GM19463 (cell line): Measurements from ENCODE around the gene ZNF593OS.

Source experiments
- ATAC-seq: cut with Tn5 transposase; IDR thresholded peaks from one replicate; pipeline ENCODE4 v1.9.1; 2021; ENCODE audit warnings: mild to moderate bottlenecking, moderate library complexity; ENCODE audit not compliant: unreplicated experiment

ZNF593OS gene

DNA sequence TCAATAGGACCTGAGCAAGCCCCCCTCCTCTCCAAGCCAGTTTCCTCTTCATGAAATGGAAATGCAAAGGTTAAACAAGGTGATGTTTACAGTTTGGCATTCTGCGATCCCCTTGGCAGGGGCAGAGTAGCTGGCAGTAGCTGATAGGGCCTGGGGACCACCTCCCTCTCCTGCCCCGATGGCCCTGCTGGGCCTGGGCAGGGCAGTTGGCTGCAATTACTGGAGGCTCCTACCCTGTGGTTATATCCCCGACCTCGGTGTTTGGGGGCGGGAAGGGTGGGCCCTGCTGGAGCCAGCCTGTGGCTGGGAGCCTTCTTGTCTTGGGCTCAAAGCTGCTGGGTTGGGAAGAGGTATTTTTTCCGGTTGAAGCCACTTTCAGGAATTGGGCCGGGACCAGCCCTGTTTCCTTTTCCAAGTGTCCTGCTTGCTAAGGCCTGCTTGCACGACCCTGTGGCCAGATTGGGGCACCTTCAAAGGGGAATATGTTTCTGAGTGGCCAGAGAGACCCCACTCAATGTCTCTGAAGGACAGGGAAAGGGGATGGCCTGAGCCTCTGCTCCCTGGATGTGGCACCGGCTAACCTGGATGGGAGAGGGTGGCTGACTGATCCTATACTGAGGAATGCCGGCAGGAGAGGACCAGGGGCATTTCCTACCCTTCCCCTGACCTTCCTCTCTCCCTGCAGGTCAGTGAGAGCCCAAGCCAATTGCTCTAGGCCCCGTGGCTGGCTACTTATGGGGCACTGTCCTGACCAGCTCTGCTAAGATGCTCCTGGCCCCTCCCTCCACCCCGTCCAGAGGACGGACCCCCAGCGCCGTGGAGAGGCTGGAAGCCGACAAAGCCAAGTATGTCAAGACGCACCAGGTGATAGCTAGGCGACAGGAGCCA, 10.9 kb downstream of the ZNF593OS start:
- no peak for ATAC-seq

GRCh38 chr1:26159743-26160039, 11.9 kb downstream of the ZNF593OS start:
- ATAC-seq = no peak

DNA sequence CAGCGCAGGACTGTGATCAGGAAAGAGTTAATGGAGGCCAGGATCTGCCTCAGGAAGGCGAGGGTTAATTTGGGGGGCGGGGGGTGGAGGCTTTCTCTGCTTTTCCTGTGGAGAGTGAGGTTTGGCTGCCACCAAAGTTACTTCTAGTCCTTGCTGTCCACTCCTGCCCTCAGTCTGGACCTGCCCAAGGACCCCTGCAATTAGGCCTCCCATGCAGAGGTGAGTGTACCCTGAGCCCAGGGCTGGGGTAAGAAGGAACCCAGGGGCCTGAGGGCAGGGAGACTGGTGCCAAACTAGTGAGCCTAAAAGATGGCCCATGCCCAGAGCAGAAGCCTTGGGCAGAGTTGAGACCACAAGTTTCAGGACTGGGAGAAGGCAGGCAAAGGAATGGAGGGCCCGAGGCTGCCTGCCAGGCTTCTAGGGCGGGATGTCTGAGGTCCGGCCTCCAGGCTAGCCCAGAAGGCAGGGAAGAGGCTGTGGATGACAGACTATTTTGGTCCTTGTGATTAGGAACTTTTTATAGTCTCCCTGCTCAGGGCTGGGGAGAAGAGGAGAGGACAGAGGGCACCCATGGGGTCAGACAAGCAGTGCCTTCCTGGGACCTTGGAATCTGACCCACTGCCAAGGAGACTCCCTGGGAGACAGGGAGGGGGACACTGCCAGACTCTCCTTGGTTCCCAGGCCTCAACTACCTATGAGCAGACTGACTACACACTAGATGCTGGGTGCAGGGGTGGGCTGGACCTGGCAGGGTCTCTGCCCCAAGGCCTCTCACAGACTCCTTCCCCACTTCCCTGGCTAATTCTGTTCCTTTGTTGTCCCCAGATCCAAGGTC, 12.5 kb downstream of the ZNF593OS start, which contains the start of gene FAM110D:
FAM110D (plus strand) TSS at position 172 of the 835 bp plus-strand sequence. CDS start 2,213 bp downstream, outside the sequence.
- no peak for ATAC-seq

GRCh38 chr1:26158271-26158907, 13.2 kb downstream of the ZNF593OS start:
- no peak for ATAC-seq

GRCh38 chr1:26156285-26157038, 15.2 kb downstream of the ZNF593OS start:
- ATAC-seq = no peak

DNA sequence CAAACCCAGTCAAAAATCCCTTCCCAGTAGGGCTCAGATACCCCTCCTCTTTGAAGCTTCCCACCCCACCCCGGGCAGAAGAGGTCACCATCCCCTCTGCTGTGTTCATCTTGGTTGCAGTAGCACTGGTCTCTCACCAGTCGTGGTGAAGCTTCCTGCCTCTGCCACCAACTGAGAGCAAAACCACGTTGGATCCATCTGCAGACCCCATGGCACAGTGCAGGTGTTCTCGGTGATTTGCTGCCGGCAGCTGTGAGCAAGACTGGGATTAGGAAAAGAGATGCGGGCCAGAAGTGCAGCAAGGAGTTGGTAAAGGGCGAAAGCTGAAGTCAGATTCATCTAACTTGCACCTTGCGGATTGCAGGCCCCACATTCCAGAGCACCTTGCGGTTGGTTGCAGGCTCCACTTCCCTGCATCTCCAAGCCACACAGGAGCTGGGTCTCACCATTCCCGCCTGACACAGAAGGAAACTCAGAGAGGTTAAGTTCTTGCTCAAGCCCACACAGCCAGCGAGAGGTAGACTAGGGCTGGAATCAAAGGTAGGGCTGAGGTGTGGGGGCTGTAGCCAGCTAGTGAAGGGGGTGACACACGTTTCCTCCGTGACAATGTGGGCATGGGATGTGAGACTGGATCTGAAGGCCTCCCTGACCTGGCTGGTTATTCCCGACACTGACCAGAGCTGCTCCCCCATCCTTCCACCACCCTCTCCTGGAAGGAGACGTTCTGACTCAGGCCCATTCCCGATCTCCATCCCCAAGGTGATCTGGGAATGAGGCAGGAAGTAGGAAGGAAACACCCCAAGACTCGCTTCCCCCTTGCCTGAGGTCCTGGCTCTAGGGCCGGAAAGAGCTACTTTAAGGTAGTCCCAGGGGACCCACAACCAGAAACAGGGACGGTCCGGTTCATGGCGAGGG, 16.0 kb downstream of the ZNF593OS start:
- no peak for ATAC-seq

- ATAC-seq = no peak
Observed at GRCh38 chr1:26154750-26155149, 16.9 kb downstream of the ZNF593OS start.

DNA sequence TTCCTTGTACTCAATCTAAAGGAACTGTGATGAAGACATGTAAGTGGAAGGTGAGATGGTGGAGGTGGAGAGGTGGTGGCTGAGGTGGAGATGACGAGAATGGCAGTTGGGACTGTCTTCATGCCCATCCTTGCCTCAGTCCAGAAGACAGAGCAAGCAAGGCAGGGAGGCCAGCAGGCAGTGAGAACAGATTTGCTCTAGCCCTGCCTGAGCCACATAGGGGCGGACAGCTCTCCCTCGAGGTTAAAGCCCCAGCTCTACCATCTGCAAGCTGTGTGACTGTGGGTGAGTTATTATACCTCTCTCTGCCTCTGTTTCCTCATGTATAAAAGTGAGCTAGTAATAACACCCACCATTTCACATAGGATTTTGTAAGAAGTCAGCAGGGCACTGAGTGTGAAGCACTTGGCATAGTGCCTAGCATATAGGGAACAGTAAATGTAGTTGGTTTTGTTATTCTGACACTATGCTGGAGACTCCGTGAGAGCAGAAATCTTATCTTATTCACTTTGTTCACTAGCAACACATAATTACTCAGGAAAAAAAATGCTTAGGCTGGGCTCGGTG, 17.6 kb downstream of the ZNF593OS start:
- no peak for ATAC-seq

GRCh38 chr1:26148887-26149286, 22.7 kb downstream of the ZNF593OS start:
- ATAC-seq = no peak

DNA sequence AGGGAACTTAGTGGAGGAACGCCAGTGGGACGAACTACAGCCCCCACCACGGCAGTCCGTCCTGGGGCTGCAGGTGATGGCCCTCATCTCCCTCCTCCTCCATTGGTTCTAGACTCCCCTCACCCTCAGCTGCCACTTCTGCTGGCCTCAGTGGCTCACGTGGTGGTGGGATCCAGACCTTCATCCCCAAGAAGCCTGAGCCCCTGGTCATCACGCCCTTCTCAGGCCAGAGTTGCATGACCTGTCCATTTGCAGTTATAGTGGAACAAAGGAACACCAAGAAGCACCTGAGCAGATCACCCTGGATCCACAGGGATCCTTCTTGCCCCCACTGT, 25.7 kb downstream of the ZNF593OS start:
- no peak for ATAC-seq

DNA sequence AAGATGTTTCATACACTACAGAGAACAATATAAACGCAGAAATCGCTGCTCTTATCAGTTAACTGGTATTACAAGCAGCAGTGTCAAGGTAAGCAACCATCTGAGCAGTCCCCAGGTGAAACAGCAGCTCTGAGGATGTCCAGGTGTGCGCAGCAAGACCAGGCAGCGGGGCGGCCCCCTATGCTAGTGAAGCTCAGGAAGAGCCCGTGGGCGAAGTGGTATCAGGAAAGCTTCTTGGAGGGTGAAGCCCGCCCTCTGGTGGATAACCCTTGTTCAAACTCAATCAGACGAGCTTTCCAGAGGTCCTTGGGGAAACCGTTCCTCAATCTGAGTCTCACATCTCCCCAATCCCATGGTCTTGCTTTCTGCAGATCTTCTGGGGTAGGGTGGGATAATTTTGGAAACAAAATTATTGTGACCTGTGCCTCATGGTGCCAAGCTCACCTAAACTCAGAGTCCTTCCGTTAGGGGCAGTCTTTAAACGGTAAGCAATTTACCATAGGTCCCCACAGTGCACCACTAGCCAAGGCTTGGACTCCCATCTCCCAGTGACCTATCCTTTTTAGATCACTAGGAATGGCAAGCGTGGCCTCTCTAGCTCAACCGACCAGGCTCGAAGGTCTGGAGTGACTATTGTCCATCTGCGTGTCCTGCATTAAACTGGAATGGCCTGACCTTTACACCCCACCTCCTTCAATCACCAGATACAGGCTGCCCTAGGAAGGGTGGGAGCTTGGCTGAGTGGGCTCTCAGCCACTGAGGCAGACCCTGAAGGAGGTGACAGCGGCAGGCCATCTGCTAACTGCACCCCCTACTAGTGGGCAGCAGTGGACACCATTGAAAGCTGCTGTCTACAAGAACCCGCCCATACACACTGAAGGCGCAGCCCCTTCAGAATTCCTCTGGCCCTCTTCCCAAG, 26.3 kb downstream of the ZNF593OS start:
- no peak for ATAC-seq

- ATAC-seq = no peak
Observed at GRCh38 chr1:26142159-26142558, 29.5 kb downstream of the ZNF593OS start.

GRCh38 chr1:26138974-26139558, 32.6 kb downstream of the ZNF593OS start:
- no peak for ATAC-seq

GRCh38 chr1:26134466-26134865, 37.2 kb downstream of the ZNF593OS start:
- no peak for ATAC-seq

DNA sequence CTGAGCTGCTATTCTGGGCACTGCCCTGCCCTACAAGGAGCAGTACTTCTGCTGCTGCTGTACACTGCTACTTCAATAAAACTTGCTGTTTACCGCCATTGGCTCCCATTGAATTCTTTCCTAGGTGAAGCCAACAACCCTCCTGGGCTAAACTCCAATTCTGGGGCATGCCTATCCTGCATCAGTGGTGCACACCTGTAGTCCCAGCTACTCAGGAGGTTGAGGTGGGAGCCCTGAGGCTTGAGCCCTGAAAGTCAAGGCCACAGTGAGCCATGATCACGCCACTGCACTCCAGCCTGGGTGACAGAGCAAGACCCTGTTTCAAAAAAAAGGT, 38.8 kb downstream of the ZNF593OS start:
- no peak for ATAC-seq

GRCh38 chr1:26132128-26132833, 39.4 kb downstream of the ZNF593OS start:
- ATAC-seq = no peak

DNA sequence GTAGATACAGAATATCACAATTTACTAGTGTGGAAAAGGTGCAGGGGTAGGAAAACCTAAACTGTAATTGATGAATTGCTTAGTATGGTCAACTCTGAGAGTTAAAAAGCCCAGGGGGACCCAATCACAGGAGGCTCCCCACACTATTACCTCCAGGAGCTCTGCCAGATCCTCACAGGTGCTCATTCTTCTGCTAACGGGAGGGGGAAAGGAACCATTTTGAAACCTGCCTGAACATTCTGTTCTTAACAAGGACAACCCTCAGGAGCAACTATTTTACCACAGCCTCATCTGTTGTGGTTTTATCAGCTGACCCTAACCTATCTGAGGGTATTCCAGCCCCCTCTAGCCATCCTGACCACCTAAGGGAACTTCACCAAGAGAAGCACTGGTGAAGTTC, 40.9 kb downstream of the ZNF593OS start:
- ATAC-seq = no peak

DNA sequence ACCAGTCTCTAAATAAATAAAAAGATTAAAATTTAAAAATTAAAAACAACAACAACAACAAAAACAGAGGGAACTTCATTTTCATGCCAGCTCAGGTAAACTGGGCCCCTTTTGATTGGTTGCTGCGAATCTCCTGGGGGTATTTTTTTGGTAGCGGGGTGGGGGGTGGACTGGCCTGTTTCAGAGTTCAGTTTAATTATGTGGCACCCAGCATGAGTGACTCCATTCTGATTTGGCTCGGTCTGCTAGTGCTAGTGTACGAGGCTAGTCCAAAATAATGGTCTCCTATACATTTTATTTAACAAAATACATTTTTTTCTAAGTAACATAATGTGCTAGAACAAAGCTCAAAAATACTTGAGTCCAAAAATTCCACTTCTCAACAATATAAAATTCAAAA, 41.9 kb downstream of the ZNF593OS start:
- no peak for ATAC-seq
